ENCODE data around the gene HLA-DRB5. TPM values are rescaled to one million over a fixed set of nuclear protein-coding genes. Genes with fewer than 3 reads are reported as not detected.
"Not testable (repeated sequence)": the region's sequence is repeated elsewhere in the genome, so short reads cannot be mapped to it uniquely, and the experiment has no call there.

HLA-DRB5 gene
- total RNA-seq (2014; rRNA removed; shearing (Covaris generic); ENCODE audit: low replicate concordance) = not detected in 2 replicates

DNA sequence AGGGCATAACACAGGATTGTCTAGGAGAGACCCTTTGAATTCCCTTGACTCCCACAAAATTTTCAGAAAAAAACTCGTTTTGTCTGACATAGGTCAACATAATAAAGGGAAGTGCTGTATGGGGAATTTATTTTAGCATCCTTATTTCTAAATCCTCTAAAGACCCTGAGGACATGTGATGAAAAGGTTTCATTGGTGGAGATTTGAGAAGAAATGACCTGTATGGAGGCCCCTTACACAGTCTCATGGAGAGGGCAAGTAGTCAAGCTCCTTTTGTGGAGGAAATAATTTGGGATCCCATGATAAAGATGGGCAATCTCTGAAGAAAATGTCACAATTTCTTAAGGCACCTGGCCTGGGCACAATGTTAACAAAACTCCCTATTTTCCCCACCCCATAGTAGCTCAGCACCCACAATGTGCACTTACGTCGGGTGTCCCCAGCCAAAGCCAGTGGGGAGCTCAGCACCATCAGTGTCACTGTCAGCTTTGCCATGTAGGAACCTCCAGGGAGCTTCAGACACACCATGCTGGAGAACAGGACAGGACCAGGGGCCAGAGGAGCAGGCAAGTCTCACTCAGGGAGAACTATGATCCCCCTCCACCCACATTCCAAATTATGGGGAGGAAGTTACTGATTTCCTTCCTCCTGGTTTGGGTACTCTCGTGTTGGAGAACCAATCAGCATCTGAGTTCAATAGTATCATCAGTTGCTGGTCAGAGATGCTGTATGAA is at the start of gene HLA-DRB5:
Gene HLA-DRB5 (minus strand): TSS at position 591 of the 734 bp plus-strand sequence. CDS start 63 bp downstream, at position 528.
- no peaks in the 10 kb centered on the region for H3K27me3 ChIP-seq
- no peak within 1 kb of the TSS for H3K4me3 ChIP-seq
- no peak for DNase-seq
- no peaks in the 10 kb centered on the region for H3K36me3 ChIP-seq
- H3K9me3 ChIP-seq = no peaks in the 10 kb centered on the region

DNA sequence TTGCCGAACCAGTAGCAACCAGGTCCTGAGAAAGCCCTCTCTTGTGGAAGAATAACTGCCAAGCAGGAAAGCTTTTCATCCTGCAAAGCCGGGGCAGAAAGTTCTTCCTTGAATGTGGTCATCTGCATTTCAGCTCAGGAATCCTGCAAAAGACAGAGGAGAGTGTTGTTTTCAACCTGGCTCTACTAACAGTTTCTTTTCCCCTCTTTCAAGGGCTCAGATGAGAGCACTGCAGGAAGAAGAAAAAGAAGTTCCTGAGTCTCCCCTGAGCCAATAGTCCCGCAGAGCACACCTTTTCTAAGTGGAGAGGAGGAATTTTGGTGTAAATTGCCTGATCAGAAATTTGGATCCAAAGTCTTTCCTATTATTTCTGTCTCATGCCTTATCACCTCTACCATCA is 48.9 kb upstream of the HLA-DRB5 start:
- Histone ChIP-seq H3K36me3 (no peaks in the 10 kb centered on the region), H3K4me3 (no peak overlapping the region), H3K9me3 (no peaks in the 10 kb centered on the region), H3K27me3 (no peaks in the 10 kb centered on the region)
- DNase-seq = no peak

DNA sequence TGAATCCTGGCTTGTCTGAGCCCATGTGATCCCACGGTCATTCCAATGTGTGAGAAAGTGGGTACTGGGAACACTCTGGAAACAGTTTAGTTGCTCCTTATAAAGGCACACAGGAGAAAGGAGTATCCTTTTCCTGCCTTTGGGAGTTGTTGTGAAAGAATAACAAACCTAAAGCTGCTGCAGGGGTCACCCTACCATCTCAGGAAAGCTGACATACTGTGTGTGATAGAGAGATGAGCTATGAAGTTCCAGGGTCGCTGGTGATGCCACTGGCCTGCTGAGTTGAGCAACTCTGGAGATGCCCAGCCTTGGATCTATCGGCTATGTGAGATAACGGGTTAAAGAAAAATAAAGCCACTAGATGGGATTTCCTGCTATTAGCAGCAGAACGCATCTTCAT is 47.4 kb upstream of the HLA-DRB5 start:
- not testable (repeated sequence) for H3K36me3 ChIP-seq, DNase-seq, H3K4me3 ChIP-seq, H3K27me3 ChIP-seq, H3K9me3 ChIP-seq

DNA sequence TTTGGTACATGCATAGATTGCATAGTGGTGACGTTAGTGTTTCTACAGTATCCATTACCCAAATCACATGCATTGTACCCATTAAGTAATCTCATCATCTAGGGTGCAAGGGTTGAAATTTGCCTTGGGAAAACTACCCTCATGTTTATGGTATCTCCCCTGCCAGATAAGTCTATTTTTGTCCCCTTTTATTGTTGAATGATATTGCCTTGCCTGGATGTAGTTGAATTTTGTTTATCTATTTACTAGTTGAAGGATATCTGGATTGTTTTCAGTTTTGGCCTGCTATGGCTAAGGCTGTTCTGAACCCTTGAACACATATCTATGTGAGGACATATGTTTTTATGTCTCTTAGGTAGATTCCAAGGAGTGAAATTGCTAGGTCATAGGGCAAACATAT is 46.2 kb upstream of the HLA-DRB5 start:
- Histone ChIP-seq H3K36me3 (no peaks in the 10 kb centered on the region), H3K9me3 (no peaks in the 10 kb centered on the region), H3K4me3 (no peak overlapping the region), H3K27me3 (no peaks in the 10 kb centered on the region)
- DNase-seq = no peak

DNA sequence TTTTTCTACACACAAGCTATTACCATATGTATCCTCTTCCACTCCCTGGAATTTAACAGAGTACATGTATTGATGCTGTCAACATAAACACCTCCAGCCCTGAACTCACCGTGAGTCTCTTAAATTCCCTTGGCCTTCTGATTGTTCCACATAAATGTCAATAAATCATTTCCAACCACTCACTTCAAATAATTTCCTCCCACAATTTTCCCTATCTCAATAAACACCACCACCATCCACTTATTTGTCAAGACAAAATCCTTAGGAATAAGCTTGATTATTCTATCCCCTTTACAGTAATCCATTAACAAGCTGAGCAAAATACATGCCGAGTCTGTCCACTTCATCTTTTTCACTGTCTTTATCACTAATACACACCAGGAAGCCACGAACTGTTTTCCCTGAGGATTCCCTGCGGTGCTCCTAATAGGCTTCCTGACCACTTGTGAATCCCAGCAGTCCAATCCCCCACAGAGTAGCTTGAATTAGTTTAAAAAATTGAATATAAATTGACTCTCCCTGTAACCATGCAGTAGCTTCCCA is 40.3 kb upstream of the HLA-DRB5 start:
- no peak for DNase-seq
- H3K27me3 ChIP-seq = no peaks in the 10 kb centered on the region
- no peaks in the 10 kb centered on the region for H3K36me3 ChIP-seq
- H3K9me3 ChIP-seq = no peaks in the 10 kb centered on the region
- H3K4me3 ChIP-seq = no peak overlapping the region

DNA sequence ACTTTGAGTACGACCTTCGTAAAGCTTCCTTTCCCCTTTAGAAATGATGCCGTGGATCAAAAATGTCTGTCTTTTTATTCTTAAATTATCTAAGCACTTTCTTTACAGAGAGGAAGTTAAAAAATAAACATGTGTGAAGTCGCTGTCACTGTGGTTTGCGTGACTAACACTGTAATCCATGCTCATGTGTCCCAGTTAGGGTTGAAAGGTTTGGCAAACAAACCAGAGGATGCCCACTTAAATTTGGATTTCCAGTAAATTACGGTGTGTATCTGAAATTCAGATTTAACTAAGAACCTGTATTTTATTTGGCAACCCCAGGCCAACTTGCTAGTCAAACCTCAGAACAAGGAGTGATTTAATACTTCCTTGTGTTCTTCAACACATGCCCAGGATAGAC is 38.5 kb upstream of the HLA-DRB5 start:
- no peak for DNase-seq
- H3K27me3 ChIP-seq = no peaks in the 10 kb centered on the region
- H3K9me3 ChIP-seq = no peaks in the 10 kb centered on the region
- no peak overlapping the region for H3K4me3 ChIP-seq
- H3K36me3 ChIP-seq = no peaks in the 10 kb centered on the region

DNA sequence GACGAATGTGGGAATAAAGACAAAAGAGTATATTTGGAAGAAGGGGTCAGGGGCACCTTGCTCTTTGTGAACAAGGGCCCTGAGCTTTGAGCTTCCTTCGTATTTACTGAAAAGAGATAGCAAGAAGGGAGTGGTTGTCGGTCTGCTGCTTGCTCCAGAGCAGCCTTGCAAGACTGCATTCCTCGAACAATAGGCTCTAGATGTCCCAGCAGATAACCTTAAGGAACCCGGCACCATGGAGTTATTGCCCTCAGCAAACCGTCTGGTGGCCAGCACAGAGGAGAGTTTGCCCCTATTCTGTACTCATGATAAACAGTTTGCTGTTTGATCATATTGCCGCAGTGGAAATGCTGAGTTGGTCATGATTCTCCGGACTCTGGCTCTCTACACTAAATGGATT is 36.9 kb upstream of the HLA-DRB5 start:
- H3K36me3 ChIP-seq = no peaks in the 10 kb centered on the region
- no peak for DNase-seq
- H3K27me3 ChIP-seq = no peaks in the 10 kb centered on the region
- H3K4me3 ChIP-seq = no peak overlapping the region
- no peaks in the 10 kb centered on the region for H3K9me3 ChIP-seq

DNA sequence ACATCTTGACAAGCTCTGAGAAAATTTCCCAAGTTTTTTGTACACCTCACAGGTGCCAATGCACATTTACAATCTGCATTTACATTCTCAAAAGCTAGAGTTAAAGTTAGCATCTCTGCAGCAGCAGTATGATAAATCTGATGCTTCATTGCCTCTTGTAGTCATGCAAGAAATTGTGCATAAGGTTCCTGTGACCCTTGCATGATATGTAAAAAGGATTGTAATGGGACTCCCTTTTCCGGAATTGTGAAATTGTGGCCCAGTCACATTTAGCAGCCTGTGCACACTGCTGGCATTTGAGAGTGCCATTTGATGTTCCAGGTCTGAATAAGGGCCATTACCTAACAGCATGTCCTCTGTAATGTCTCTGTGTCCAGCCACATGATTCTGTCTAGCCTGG is 35.4 kb upstream of the HLA-DRB5 start:
- no peaks in the 10 kb centered on the region for H3K36me3 ChIP-seq
- DNase-seq = no peak
- H3K4me3 ChIP-seq = no peak overlapping the region
- no peaks in the 10 kb centered on the region for H3K27me3 ChIP-seq
- no peaks in the 10 kb centered on the region for H3K9me3 ChIP-seq

DNA sequence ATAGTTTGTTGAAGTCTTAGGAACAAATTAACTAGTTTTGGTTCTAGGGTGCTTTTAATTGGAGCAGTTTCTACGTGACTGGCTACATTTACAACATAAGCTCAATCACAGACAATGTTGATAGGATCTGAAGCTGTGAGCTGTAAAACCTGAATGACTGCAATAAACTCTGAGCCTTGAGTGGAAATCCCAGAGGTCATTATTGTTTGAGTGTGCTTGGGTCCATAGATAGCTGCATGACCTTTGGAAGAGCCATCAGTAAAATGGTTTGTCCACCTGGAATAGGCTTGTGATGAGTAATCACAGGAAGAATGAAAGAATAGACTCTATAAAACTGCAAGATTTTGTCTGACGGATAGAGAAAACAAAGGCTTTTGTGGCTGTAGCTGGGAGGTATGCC is 32.9 kb upstream of the HLA-DRB5 start:
- H3K27me3 ChIP-seq = no peaks in the 10 kb centered on the region
- H3K36me3 ChIP-seq = no peaks in the 10 kb centered on the region
- no peak overlapping the region for H3K4me3 ChIP-seq
- H3K9me3 ChIP-seq = no peaks in the 10 kb centered on the region
- DNase-seq = no peak

DNA sequence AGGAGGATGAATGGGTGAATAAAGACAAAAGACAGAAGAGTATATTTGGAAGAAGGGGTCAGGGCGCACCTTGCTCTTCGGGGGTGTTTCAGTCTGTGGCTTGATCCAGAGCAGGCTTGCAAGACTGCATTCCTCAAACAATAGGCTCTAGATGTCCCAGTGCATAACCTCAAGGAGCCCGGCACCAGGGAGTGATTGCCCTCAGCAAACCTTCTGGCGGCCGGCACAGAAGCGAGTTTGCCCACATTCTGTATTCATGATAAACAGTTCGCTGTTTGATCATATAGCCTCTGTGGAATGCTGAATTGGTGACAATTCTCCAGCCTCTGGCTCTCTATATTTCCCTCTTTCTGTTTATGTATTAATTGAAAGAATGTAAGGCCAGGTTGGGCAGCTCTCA is 29.7 kb upstream of the HLA-DRB5 start:
- DNase-seq = no peak
- no peaks in the 10 kb centered on the region for H3K36me3 ChIP-seq

DNA sequence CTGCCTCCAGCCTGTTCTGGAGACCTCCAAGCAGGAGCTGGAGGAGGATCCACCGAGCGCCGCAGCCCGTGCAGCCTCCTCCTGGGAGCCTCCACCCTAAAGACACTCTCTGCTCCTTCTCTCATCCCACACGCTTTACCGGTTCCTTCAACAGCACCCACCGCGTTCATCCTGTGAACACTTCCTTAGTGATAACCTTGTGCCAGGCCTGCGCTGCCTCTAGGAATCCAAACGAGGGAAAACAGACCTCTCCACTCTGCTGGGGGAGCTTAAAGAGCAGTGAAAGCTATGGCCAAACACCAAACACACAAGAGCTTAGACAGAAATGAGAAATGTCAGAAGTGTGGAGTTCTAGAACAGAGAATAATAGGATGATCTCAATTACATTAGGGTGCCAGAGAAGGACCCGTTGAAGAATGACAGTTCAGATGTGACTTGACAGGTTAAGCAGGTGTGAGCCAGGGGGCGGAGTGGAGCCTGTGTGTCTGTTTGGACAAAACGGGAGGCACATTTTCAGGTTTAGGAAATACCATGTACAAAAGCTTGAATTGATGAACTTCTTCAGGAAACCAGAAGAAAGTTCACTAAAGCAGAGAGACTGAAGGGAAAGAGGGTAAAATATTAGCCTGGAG is 28.5 kb upstream of the HLA-DRB5 start:
- no peaks in the 10 kb centered on the region for H3K9me3 ChIP-seq

More for the DNA sequence above, 29.7 kb upstream of the HLA-DRB5 start:
- Histone ChIP-seq H3K27me3 (no peaks in the 10 kb centered on the region), H3K4me3 (no peak overlapping the region), H3K9me3 (no peaks in the 10 kb centered on the region)

DNA sequence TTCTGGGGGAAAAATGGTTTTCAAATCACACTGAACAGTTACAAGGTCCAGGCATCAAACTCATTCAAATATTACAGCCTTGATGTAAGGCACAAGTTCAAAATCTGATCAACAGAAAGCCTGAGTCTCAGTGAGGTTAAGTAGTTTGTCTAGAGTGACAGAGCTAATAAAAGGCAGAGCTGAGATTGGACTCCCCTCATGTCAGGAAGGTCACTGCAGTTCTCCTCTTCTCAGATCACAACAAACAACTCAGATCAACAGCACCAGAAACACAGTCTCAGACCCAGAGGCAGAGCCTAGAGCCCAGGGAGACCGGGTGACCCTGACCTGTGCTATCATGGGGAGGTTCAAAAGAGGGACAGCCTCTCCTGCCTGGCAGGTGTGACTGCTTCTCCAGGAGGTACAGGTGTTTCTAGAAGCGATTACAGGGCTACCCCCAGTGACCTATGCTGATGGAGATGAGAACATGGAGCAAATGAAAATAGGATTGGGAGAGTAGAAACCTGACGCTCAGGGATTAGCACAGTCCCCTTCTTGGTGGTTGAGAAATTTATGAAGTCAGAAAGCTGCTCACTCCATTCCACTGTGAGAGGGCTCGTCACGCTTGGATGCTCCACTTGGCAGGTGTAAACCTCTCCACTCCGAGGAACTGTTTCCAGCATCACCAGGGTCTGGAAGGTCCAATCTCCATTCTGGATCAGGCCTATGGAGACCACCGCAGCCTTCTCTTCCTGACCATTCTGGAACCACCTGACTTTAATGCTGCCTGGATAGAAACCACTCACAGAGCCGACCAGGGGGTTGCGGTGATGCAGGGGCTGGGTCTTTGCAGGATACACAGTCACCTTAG is 24.3 kb upstream of the HLA-DRB5 start:
- H3K4me3 ChIP-seq = no peak overlapping the region
- no peaks in the 10 kb centered on the region for H3K27me3 ChIP-seq
- no peaks in the 10 kb centered on the region for H3K36me3 ChIP-seq
- DNase-seq = no peak
- H3K9me3 ChIP-seq = no peaks in the 10 kb centered on the region

More for the DNA sequence above, 28.5 kb upstream of the HLA-DRB5 start:
- no peak for DNase-seq
- Histone ChIP-seq H3K27me3 (no peaks in the 10 kb centered on the region), H3K36me3 (no peaks in the 10 kb centered on the region), H3K4me3 (no peak overlapping the region)

DNA sequence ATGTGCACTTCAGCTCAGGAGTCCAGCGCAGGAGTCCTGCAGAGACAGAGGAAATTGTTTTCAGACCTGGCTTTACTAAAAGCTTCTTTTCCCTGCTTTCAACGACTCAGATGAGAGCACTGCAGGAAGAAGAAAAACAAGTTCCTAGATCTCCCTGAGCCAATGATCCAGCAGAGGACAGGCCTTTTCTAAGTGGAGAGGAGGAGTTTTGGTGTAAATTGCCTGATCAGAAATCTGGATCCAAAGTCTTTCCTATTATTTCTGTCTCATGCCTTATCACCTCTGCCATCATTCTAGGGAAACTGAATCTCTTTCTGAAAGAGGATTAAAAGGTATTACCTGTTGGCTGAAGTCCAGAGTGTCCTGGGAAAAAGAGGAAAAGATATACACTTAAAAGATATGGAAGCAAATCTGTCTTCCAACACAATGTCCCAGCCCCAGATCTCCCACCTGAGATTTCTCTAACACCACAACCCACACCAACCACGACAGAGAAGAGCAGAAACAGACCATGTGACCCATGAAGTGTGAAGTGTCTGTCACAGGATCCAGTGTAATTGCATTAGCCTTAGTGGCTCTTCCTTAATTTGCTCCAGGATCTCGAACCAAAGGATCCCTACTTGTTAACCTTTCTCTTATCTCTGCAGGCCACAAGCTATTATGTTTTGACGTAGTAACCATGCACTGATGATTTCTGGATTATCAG is 23.1 kb upstream of the HLA-DRB5 start:
- Histone ChIP-seq H3K4me3 (no peak overlapping the region), H3K36me3 (no peaks in the 10 kb centered on the region), H3K9me3 (no peaks in the 10 kb centered on the region), H3K27me3 (no peaks in the 10 kb centered on the region)
- DNase-seq = no peak

DNA sequence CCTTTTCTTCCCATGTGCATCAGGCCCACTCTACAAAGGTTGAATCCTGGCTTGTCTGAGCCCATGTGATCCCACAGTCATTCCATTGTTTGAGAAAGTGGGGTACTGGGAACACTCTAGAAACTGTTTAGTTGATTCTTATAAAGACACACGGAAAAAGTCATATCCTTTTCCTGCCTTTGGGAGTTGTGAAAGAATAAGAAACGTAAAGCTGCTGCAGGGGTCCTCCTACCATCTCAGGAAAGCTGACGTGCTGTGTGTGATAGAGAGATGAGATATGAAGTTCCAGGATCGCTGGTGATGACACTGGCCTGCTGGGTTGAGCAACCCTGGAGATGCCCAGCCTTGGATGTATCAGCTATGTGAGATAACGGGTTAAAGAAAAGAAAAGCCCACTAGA is 21.3 kb upstream of the HLA-DRB5 start:
- no peak for DNase-seq
- Histone ChIP-seq H3K4me3 (no peak overlapping the region), H3K27me3 (no peaks in the 10 kb centered on the region), H3K36me3 (no peaks in the 10 kb centered on the region), H3K9me3 (no peaks in the 10 kb centered on the region)

DNA sequence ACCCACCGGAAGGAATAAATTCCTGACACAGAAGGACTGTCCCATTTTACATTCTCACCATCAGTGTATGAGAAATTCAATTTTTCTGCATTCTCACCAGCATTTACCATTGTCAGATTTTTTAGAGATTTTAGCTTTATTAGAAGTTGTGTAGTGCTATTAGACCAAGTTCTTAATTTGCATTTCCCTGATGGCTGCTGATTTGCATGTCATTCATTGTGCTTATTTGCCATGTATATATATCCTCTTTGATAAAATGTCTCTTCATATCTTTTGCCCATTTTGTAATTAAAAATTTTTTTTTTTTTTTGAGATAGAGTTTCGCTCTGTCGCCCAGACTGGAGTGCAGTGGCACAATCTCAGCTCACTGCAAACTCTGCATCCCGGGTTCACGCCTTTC is 9.8 kb upstream of the HLA-DRB5 start:
- DNase-seq = no peak
- Histone ChIP-seq H3K4me3 (no peak overlapping the region), H3K27me3 (no peaks in the 10 kb centered on the region), H3K9me3 (no peaks in the 10 kb centered on the region), H3K36me3 (no peaks in the 10 kb centered on the region)

DNA sequence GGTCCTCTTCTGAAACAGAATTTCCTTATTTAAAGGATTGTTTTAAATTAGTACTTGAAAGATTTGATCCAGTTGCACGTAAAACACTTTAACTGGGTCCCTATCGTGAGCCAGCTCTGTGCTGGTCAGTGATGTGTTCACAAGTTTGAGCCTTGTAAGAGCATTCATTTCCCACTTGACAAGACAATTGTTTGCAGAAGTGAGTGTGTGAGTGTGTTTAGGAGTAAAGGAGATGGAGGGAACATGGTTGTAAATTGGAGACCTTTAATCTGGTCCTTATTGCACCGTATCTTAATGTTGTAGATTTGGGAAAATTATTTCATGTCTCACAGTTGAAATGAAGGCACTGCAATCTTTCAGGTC is 325 bp upstream of the HLA-DRB5 start:
- not testable (repeated sequence) for H3K27me3 ChIP-seq, DNase-seq, H3K9me3 ChIP-seq, H3K36me3 ChIP-seq, H3K4me3 ChIP-seq

All from MG63 (cell line).